ENCODE data around the gene RAB13.
A peak's percentile ranks its signal among the peaks of the same experiment; 100 is the strongest.
"Not testable (repeated sequence)": the region's sequence is repeated elsewhere in the genome, so short reads cannot be mapped to it uniquely, and the experiment has no call there.

Gene RAB13

DNA sequence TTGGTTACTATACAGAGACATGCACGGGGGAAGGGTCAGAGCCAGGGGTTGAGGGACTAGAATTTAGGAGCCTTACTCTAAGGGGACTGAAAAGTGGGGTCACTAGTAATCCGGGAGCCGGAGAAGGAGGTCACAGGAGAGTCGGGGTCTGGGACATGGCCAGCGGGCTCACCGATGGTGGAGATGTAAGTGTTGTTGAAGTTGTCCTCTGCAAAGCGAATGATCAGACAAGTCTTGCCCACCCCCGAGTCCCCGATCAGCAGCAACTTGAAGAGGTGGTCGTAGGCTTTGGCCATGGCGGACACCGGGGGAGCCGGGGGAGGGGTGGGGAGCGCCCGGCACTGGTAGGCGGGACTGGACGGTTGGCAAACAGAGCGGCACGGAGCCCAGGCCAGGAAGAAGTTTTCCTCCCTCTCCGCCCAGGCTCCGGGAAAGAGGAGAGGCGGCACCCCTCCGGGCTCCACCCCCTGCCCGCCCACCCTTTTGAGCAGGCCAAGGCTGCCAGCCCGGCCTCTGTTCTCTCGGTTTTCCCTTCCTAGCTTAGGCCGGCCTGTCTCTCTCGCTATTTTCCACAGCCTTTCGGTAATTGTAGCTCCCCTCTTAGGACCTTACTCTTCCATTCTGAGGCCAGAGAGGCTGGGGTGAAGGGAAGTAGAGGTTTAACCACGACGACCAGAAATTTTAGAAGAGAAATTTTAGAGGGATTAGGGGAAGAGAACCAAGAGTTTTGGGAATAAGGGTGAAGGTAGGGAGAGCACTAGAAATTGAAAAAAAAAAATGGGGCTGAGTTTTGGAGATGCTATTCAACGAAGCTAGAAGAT is at the start of gene RAB13:
Gene RAB13 (minus strand): TSS at position 399 of the 821 bp plus-strand sequence. CDS start 103 bp downstream, at position 296.
- DNase-seq = peak; percentile 91

DNA sequence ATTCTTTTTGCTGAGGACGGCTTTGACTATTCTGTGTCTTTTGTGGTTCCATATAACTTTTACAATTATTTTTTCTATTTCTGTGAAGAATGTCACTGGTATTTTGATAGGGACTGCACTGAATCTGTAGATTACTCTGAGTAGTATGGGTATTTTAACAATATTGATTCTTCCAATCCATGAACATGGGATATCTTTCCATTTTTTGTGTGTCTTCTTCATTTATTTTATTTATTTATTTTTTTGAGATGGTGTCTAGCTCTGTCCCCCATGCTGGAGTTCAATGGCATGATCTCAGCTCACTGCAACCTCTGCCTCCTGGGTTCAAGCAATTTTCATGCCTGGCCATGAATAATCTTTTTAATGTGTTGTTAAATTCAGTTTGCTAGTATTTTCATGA is 47.6 kb upstream of the RAB13 start:
- DNase-seq = not testable (repeated sequence)

DNA sequence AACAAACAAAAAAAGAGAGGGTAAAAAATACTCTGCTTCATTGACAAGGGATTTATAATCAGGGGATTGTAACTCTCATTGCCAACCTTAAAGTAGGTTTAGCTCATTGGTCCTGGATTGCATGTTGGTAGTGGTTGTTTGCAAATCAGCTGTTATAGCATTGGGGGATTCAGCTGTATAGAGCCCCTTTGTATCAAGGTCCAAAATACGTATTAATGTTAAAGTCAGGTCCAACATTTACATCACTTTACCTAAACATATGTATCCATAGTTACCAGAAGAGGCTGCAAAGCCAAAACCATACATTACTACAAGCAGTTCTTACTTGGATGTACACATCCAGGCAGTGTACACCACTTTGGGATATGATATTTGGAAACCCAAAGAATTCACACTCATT is 33.8 kb upstream of the RAB13 start:
- no peak for DNase-seq

DNA sequence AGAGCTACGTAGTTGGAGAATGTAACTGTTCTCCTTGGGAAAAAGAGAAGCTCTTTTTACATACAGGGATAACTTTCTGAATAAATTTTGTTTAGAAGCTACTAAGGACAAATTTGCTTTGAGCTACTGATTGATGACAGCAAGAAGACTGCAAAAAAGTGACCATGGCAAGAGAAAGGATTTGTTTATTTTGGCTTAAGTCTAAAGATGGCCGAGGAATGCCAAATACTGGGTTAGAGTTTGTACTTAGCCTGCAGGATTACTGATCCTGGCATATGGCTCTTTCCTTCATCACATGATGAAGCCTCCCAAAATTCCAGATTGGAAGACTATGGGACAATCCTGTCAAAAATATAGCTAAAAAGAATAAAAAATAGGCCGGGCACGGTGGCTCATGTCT is 33.1 kb upstream of the RAB13 start:
- DNase-seq = no peak

DNA sequence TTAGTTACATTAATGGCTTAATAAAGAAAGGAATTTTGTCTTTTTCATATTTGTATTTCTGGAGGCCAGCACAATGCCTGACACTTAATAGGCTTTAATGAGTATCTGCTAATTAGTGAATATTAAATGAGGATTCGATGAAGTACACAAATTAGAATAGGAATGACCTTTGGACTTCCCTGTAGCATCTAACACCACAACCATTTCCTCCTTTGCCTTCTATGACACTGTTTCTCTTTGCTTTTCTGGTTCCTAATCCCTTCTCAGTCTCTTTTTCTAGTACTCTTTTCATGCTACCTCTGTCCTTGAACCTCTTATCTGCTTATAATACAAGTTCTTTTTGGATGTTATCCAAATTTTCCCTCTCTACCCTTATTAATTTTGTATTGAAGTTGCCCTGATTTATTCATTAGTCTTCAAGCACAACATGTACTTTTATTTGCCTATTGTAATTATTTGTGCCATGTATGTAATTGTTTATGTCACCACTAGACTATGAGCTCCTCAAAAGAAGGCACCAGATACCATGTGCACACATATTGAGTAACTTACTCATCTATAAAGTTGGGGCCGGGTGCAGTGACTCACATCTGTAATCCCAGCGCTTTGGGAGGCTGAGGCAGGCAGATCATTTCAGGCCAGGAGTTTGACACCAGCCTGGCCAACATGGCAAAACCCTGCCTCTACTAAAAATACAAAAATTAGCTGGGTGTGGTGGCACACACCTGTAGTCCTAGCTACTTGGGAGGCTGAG is 28.2 kb upstream of the RAB13 start:
- DNase-seq = no peak

DNA sequence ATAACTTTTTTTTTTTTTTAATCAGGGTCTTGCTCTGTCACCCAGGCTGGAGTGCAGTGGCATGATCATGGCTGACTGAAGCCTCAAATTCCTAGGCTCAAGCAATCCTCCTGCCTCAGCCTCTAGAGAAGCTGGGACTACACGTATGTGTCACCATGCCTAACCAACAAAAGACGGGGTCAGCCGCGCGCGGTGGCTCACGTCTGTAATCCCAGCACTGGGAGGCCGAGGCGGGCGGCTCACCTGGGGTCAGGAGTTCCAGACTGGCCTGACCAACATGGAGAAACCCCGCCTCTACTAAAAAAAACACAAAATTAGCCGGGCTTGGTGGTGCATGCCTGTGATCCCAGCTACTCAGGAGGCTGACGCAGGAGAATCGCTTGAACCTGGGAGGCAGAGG is 26.4 kb upstream of the RAB13 start:
- not testable (repeated sequence) for DNase-seq

DNA sequence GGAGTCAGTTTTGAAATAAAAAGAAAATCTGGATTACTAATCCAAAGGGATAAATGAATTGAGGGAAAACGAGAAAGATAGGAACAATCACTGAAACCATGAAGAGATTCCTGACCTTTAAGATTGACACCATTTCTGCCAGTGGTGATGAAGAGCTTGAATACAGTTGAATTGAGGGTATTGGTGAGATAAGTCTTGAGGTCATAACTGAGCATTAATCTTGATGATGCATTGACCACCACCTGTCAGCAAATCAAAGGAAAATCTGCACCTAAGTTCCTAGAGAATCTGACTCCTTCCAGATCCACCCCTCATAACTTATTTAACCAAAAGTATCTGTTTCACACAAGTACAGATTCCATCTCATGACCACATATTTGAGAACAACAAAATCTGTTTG is 26.0 kb upstream of the RAB13 start:
- no peak for DNase-seq

DNA sequence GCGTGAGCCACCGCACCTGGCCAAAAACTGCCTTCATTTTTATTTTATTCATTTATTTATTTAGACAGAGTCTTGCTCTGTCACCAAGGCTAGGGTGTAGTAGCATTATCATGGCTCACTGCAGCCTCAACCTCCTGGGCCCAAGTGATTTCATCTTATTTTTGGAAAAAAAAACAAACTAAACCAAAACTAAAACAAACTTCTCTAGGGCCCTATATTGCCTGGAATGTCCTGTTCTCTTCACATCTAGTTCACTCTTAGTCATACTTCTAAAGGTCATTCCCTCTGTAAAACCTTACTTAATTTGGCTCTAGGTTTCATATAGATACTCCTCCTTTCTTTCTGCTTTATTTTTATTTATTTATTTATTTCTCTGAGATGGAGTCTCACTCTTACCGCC is 20.0 kb upstream of the RAB13 start:
- DNase-seq = no peak

DNA sequence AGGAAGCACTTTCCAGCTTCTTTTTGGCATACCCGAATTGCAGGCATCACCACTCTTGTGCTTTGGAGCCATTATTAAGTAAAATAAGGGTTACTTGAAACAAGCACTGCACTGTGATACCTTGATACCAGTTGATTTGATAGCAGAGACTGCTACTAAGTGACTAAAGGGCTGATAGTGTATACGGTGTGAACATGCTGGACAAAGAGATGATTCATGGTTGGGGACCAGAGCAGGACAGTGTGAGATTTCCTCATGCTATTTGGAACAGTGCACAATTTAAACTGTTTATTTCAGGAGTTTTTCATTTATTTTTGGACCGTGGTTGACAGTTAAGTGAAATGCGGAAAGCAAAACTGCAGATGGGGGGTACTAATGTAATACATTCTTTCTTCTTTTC is 14.3 kb upstream of the RAB13 start:
- DNase-seq = no peak

DNA sequence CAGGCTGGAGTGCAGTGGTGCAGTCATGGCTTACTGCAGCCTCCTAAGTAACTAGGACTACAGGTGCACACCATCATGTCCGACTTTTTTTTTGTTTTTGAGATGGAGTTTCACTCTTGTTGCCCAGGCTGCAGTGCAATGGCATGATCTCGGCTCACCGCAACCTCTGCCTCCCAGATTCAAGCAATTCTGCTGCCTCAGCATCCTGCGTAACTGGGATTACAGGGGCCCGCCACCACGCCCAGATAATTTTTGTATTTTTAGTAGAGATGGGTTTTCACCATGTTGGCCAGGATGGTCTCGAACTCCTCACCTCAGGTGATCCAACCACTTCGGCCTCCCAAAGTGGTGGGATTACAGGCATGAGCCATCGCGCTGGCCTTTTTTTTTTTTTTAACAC is 10.7 kb upstream of the RAB13 start:
- not testable (repeated sequence) for DNase-seq

DNA sequence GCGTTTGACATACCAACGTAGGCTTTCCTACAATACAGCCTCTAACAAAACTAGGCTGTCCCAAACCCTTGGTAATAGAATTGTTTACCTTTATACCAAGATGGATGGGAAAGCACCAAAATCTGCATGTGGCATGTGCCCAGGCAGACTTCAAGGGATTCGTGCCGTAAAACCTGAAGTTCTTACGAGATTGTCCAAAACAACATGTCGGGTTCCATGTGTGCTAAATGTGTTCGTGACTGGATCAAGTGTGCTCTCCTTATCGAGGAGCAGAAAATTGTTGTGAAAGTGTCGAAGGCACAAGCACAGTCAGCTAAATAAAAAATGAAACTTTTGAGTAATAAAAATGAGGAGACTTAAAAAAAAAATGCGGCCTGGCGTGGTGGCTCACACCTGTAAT is 9.5 kb upstream of the RAB13 start:
- no peak for DNase-seq

DNA sequence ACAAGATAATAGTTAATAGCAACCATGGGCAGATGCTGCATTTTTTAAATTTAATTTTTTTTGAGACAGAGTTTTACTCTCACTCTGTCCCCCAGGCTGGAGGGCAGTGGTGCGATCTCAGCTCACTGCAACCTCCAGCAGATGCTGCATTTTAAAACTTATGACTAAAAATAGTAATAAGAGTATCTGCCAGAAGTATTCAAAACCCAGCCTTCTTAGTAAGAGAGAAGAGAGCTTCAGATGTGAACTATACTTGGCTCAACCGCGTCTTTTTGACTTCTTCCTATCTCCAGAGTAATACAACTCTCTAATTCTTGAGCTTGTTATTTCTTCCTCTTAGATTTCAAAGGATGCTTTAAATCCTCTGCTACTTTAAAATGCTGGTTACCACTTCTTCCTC is 9.1 kb upstream of the RAB13 start:
- DNase-seq = no peak

DNA sequence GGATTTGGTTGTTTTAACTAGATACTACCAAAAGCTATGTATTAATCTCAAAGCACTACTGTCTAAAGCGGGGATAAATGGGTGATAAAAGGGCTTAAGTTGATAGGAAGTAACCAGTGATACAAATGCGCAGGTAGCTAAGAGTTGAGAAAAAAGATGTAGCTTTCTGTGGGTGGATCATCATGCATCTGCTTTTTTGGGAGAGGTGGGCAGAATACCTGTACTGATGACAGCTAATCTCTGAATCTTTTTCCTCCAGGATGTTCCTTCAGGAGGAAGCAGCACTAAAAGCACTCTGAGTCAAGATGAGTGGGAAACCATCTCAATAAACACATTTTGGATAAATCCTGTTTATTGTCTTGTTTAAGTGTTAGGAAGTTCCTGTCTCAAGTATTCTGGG is 5.7 kb upstream of the RAB13 start:
- DNase-seq = no peak

DNA sequence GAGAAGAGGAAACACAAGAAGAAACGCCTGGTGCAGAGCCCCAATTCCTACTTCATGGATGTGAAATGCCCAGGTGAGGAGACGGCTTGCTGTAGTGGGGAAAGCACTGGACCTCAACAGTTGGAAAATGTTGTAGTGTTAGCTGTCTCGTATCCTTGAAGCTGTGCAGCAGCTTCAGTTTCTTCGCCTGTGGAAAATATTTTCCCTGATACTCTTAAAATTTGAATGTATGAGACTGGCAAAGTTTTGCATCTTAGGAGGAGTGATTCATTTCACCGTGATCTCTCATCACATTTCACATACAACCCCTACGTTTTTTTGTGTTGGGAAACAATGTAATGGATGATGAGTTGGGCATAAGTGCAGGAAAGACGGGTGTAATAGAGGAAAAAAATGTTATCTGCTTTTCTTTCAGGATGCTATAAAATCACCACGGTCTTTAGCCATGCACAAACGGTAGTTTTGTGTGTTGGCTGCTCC is 5.1 kb upstream of the RAB13 start:
- DNase-seq = no peak

DNA sequence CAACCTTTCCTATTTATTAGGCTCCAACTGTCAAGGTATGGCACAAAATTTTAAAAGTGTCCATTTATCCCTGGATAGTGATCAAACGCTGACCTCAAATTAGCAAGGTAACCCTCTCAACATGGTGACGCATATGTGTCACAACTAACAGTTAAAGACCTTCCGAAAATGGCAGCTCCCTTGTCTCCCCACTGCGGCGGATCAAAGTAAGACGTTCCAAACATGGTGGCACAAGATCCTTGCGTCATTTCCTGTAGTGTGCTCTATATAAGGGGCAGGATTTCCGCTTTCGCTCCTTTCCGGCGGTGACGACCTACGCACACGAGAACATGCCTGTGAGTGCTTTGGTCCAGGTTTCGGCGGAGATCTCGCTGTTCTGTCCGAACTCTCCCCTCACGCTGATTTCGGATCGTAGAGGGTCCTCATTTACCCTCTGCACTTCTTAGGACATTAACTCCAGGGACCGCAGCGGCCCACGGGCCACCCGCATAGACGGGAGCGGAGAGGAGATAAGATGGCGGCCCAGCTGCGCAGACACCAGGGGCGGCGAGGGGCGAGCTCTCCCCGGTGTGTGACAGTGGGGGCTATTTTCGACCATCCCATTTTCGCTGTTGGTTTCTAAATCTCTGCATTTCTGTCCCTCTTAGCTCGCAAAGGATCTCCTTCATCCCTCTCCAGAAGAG is 4.5 kb upstream of the RAB13 start, which contains the start of gene RPS27:
Gene RPS27 (plus strand): TSS at position 295 of the 683 bp plus-strand sequence. CDS start 35 bp downstream, at position 330.
- peak; percentile 99 for DNase-seq

DNA sequence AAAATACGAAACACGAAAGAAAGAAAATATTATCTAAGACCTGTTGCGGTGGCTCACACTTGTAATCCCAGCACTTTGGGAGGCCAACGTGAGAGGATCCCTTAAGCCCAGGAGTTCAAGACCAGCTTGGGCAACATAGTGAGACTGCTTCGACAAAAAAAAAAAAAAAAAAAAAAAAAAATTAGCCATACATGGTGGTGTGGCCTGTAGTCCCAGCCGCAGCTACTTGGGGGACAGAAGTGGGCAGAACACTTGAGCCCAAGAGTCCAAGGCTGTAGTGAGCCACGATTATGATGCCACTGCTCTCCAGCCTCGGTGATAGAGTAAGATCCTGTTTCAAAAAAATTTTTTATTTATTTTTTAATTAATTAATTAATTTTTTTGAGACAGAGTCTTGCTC is 1.5 kb upstream of the RAB13 start:
- DNase-seq = no peak

DNA sequence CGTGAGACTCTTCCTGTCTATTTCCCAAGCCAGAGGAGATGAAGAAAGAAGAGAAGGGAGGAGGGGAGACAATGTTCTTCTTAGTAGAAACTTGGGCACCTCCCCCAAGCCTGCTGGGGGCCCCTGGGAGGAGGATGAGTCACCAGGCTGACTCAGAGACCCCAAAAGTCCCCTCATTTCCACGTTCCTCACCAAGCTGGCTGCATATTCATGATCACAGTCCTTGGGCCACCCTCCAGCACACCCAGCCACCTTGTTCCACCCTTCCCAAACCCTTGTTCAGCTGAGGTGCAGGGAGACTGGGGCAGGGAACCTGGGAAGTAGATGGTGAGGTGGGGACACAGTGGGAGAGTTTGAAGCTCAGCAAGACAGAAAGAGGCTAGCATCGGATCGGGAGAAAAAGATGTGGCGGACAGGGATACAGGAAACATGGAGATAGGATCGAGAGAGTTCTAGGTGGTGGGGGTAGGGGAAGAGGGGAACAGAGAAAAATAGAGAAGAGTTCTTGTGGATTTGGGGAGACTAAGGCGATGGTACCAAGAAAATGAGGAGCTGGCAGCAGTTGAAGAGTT is 712 bp downstream of the RAB13 start:
- DNase-seq = no peak

DNA sequence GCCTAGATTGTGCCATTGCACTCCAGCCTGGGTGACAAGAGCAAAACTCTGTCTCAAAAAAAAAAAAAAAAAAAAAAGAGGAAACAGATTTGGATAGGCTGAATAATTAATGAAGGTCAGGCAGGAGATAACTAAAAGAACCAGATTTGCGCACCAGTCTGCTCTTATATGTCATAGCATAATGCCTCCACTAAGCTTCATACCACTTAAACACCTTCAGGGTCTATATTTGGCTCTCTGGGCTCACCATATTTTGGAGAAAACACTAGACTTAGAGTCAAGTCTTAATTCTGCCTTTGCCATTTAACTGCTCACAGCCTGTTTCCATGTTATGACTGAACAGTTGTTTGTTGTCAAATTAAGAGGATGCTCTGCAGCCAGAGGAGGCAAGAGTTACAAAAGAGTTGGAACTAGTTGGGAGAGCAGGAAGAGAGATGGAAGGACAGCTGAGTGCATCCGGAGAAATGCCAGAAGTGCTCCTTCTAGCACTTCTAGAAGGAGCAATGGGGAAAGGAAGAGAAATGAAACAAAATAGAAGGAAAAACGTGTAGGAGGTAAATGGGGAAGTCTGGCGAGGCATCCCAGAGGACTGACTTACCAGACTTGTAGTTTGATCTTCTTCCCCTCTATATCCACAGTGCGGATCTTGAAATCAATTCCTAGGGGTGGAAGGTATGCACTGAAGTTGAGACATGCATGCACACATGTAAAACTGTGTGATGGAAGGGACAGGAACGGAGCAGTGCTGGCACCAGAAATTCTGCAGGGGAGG is 1.8 kb downstream of the RAB13 start:
- DNase-seq = no peak

DNA sequence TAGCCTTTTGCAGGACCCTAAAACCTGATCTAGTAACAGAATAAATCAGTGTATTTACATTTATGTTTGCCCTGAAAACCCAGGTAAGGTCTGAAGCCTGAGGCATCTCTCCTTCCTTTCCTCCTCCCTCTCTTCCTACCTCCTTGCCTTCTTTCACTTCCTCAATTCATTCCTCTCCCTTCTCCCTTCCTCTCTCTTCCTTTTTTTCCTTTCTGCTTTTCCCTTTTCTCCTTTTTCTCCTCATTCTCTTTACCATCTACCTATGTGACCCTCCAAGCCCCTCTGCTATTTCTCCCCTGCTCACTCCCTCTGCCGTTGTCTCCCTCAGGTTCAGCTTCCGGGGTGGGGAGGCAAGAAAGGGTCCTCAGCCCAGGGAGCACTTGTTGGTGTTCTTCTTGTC is 4.4 kb downstream of the RAB13 start:
- DNase-seq = not testable (repeated sequence)

DNA sequence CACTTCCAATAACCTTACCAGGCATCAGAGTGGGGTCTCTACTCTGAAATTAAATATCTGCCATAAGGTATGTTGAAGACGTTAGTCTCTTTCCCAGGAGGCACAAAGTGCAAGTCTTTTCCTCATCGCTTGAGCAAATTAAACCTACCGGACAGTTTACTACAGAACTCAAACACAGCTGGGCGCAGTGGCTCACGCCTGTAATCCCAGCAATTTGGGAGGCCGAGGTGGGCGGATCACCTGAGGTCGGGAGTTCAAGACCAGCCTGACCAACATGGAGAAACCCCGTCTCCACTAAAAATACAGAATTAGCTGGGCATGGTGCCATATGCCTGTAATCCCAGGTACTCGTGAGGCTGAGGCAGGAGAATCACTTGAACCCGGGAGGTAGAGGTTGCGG is 7.0 kb downstream of the RAB13 start:
- DNase-seq = not testable (repeated sequence)

DNA sequence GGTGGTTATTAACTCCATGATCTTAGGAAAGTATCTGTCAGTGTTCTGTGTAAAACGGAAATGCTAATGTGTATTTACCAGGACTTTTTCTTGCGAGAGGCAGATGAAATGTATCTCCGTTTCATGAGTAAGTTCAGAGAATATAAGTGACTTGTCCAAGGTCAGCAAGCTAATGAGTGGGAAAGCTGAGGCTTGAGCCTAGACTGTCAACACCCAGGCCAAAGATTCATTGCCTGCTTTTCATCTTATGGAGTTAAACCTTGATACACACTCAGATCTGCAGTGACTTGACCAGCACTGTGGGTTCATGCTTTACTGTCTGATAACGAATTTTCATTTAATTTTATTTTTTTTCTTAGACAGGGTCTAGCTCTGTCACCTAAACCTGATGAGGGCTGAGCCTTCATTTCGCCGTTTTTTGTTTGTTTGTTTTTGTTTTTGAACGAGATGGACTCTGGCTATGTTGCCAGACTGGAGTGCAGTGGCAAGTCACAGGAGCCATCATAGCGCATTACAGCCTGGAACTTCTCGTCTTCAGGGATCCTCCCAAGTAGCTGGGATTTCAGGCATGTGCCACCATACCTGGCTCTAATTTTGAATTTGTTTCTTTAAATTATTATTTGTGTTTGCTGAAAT is 7.7 kb downstream of the RAB13 start:
- no peak for DNase-seq

Measured in eye (tissue), 1 donor.